Testis (tissue), 3 donors: ENCODE results near the gene RGS11. TPM values are rescaled to one million over a fixed set of nuclear protein-coding genes. Genes with fewer than 3 reads are reported as not detected.

Experiments used
- DNase-seq: peaks from one replicate; pipeline ENCODE4 v3.0.0-alpha.2; 2019
- H3K27ac ChIP-seq, 2 donors: fragments of 200-600 bp; sonication (generic); one replicate each; pipeline ENCODE4 v1.5.1; 2019
- H3K27me3 ChIP-seq: fragments of 200-600 bp; sonication (generic); one replicate; pipeline ENCODE4 v1.5.1; 2019
- H3K36me3 ChIP-seq: fragments of 200-600 bp; sonication (generic); one replicate; pipeline ENCODE4 v1.5.1; 2017; ENCODE audit warnings: low read depth; ENCODE audit errors: missing control alignments
- H3K4me1 ChIP-seq: fragments of 200-600 bp; sonication (generic); one replicate; pipeline ENCODE4 v1.5.1; 2019
- H3K4me3 ChIP-seq, 2 donors: fragments of 200-600 bp; sonication (generic); one replicate each; pipeline ENCODE4 v1.5.1; 2017 to 2019
- H3K9me3 ChIP-seq: fragments of 200-600 bp; sonication (generic); one replicate; pipeline ENCODE4 v1.5.1; 2017
- CTCF ChIP-seq, 3 experiments: fragments of 450-650 bp in 2 of 3; fragments of 200-600 bp in 1 of 3; sonication (generic) in 1 of 3; IDR thresholded peaks; one replicate each; pipeline ENCODE4 v1.5.1; 2016 to 2019; ENCODE audit warnings: antibody characterized with exemption in 3 of 3, mild to moderate bottlenecking in 2 of 3, moderate library complexity in 1 of 3
- POLR2A ChIP-seq: fragments of 450-650 bp; IDR thresholded peaks from one replicate; pipeline ENCODE4 v1.6.1; 2017; ENCODE audit warnings: antibody characterized with exemption, mild to moderate bottlenecking, moderate library complexity
- WGBS, 2 donors: methylation state at CpG; one replicate each; pipeline ENCODE4 v1.1.5; 2018; 5-methylcytosine and 5-hydroxymethylcytosine counted together
- intact Hi-C: fragments of 100-400 bp; cut with DNase I; formaldehyde crosslinking; loops from one replicate; pipeline ENCODE4 v1.15.1; 2023; ENCODE audit warnings: low total_unique reads
- polyA plus RNA-seq: library from polyadenylated mRNA; stranded (reverse); fragments of 350-450 nt; fragmentation: Illumina TruSeq; extraction: RNeasy Lipid Tissue Mini Kit (QIAGEN cat#74804); gene quantifications from one replicate; pipeline ENCODE4 v1.2.3, GENCODE V29; 2014; ENCODE audit warnings: low read depth, low replicate concordance; ENCODE audit not compliant: insufficient read depth
- total RNA-seq, 2 donors: library from RNA; depleted of rRNA; stranded (reverse); fragments of >200 nt; gene quantifications; one replicate each; pipeline ENCODE4 v1.2.3, GENCODE V29; 2016

Gene RGS11
- total and polyA plus RNA-seq, 3 donors from 2014 or later, result 1.2 to 3.0 (median 2.9) TPM

- Histone ChIP-seq H3K27ac (no peak overlapping the region), H3K4me1 (no peaks in the 10 kb centered on the region), H3K9me3 (no peaks in the 10 kb centered on the region), H3K4me3 (no peak overlapping the region), H3K27me3 (no peaks in the 10 kb centered on the region), H3K36me3 (no peaks in the 10 kb centered on the region)
- TF ChIP-seq POLR2A (no peak), CTCF (IDR thresholded peaks at IDR 0.05) (no peak)
- DNase-seq, result no peak
- intact Hi-C loops, result no loop called here
- 83 to 84% methylated on average over 14 of the region's 14 CpGs for WGBS, 2 donors
Measured at GRCh38 chr16:314795-315299, 39.1 kb upstream of the RGS11 start.

GRCh38 chr16:314351-314750, 38.6 kb upstream of the RGS11 start:
- Histone ChIP-seq H3K36me3 (no peaks in the 10 kb centered on the region), H3K4me3 (no peak overlapping the region), H3K4me1 (no peaks in the 10 kb centered on the region), H3K27me3 (no peaks in the 10 kb centered on the region), H3K9me3 (no peaks in the 10 kb centered on the region), H3K27ac (no peak overlapping the region)
- intact Hi-C loops, result no loop called here
- no peak for DNase-seq
- no peak for TF ChIP-seq CTCF (IDR thresholded peaks at IDR 0.05)
- no peak for TF ChIP-seq POLR2A
- WGBS, 2 donors, result 92 to 93% methylated on average over 10 to 16 of the region's 16 CpGs

GRCh38 chr16:311725-312124, 36.0 kb upstream of the RGS11 start:
- Histone ChIP-seq H3K27me3 (no peaks in the 10 kb centered on the region), H3K9me3 (no peaks in the 10 kb centered on the region), H3K27ac (no peak overlapping the region), H3K4me3 (no peak overlapping the region), H3K4me1 (no peaks in the 10 kb centered on the region), H3K36me3 (no peaks in the 10 kb centered on the region)
- intact Hi-C loops, result no loop called here
- 93 to 97% methylated on average over 15 of the region's 15 CpGs for WGBS, 2 donors
- DNase-seq, result no peak
- TF ChIP-seq POLR2A (no peak), CTCF (IDR thresholded peaks at IDR 0.05) (no peak)

- Histone ChIP-seq H3K27ac (no peak overlapping the region), H3K9me3 (no peaks in the 10 kb centered on the region), H3K27me3 (no peaks in the 10 kb centered on the region), H3K4me1 (peaks cover 6% of the 10 kb centered on the region), H3K36me3 (no peaks in the 10 kb centered on the region), H3K4me3 (no peak overlapping the region)
- intact Hi-C loops, result no loop called here
- TF ChIP-seq POLR2A, result no peak
- TF ChIP-seq CTCF (IDR thresholded peaks at IDR 0.05), result no peak
- 90 to 92% methylated on average over 6 to 7 of the region's 7 CpGs for WGBS, 2 donors
- DNase-seq, result no peak
Measured at GRCh38 chr16:309476-309875, 33.7 kb upstream of the RGS11 start.

DNA sequence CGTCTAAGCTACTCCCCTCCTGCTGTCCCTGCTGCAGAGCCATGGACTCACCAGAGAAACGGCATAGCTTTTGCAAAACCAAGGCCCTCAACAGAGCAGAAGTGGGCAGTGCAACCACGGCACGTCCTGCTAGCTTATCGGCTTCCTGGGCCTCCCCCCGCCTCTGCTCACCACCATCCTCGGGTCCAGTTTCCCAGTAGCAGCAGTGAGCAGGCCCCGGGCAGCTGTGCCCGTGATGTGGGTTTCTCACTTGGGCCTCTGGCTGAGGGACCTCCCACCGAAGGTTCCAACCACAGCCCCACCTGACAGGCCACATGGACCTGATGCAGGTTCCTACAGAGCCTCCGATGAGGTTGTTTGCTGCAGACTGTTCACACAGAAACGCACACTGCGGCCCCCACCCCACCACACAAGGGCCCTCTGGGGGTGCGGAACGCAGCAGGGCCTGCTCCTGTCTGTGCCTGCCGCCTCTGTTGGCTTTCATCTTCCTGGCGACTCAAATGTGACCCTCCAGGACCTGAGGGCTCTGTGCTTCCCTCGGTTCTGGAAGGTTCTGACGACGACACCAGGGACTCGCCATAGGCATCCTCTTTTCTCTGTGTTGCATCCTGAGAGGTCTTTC, 32.1 kb upstream of the RGS11 start:
- H3K27ac ChIP-seq, result no peak overlapping the region
- H3K36me3 ChIP-seq, result no peaks in the 10 kb centered on the region
- no peak overlapping the region for H3K4me3 ChIP-seq
- no peaks in the 10 kb centered on the region for H3K9me3 ChIP-seq
- H3K27me3 ChIP-seq, result no peaks in the 10 kb centered on the region
- WGBS, 2 donors, result 88 to 93% methylated on average over 20 to 21 of the region's 21 CpGs
- H3K4me1 ChIP-seq, result peaks cover 6% of the 10 kb centered on the region
- no peak for DNase-seq
- no peak for TF ChIP-seq POLR2A
- intact Hi-C loops, result no loop called here
